GM21619 (cell line): ENCODE data around the gene CABP4.
A peak's percentile ranks its signal among the peaks of the same experiment; 100 is the strongest.
"Not testable (repeated sequence)": the region's sequence is repeated elsewhere in the genome, so short reads cannot be mapped to it uniquely, and the experiment has no call there.

Experiments
- ATAC-seq: cut with Tn5 transposase; IDR thresholded peaks from one replicate; pipeline ENCODE4 v1.9.1; 2021; ENCODE audit not compliant: unreplicated experiment

Gene CABP4

DNA sequence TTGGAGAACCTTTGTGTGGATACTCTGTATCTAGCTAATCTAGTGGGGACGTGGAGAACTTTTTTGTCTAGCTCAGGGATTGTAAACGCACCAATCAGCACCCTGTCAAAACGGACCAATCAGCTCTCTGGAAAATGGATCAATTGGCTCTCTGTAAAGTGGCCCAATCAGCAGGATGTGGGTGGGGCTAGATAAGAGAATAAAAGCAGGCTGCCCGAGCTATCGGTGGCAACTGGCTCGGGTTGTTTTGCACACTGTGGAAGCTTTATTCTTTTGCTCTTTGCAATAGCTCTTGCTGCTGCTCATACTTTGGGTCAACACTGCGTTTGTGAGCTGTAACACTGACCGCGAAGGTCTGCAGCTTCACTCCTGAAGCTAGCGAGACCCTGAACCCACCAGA lies 21.5 kb downstream of the CABP4 start:
- not testable (repeated sequence) for ATAC-seq

- not testable (repeated sequence) for ATAC-seq
Measured at GRCh38 chr11:67477344-67478050, 22.3 kb downstream of the CABP4 start.

DNA sequence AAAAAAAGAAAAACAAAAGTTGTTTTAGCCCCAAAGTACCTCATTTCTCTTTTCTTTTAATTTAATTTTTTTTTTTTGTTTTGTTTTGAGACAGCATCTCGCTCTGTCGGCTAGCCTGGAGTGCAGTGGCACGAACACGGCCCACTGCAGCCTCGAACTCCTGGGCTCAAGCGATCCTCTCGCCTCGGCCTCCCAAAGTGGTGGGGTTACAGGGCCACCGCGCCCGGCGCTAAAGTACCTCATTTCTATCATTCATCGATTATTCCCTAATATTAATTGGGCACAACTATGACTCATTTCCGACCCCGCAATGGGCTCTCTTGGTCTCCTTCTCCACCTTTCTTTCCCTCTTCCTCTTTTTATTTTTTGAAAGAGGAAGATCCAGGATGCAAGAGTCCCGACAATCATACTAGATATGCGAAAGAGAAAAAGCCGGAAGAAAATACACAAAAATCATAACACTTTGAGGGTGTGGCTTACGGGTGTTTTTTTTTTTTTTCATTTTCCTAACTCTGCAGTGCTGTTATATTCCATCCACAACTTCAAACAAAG lies 27.2 kb downstream of the CABP4 start:
- peak; percentile 1 for ATAC-seq

GRCh38 chr11:67482827-67483798 lies 28.0 kb downstream of the CABP4 start, which contains the start of gene AIP:
Gene AIP, plus strand, starts transcription at chr11:67483026. Its CDS starts 133 bp downstream, at chr11:67483159.
- ATAC-seq: peak; percentile 44

- no peak for ATAC-seq
Measured at GRCh38 chr11:67483831-67484665, 28.9 kb downstream of the CABP4 start.

- ATAC-seq: no peak
Measured at GRCh38 chr11:67484847-67485311, 29.7 kb downstream of the CABP4 start.

GRCh38 chr11:67485873-67486361 lies 30.8 kb downstream of the CABP4 start:
- not testable (repeated sequence) for ATAC-seq

GRCh38 chr11:67486481-67487195 lies 31.5 kb downstream of the CABP4 start:
- ATAC-seq: peak; percentile 36

GRCh38 chr11:67489203-67489884 lies 34.2 kb downstream of the CABP4 start:
- no peak for ATAC-seq

GRCh38 chr11:67489885-67490726 lies 35.0 kb downstream of the CABP4 start:
- no peak for ATAC-seq

- no peak for ATAC-seq
Measured at GRCh38 chr11:67490727-67491065, 35.5 kb downstream of the CABP4 start.

DNA sequence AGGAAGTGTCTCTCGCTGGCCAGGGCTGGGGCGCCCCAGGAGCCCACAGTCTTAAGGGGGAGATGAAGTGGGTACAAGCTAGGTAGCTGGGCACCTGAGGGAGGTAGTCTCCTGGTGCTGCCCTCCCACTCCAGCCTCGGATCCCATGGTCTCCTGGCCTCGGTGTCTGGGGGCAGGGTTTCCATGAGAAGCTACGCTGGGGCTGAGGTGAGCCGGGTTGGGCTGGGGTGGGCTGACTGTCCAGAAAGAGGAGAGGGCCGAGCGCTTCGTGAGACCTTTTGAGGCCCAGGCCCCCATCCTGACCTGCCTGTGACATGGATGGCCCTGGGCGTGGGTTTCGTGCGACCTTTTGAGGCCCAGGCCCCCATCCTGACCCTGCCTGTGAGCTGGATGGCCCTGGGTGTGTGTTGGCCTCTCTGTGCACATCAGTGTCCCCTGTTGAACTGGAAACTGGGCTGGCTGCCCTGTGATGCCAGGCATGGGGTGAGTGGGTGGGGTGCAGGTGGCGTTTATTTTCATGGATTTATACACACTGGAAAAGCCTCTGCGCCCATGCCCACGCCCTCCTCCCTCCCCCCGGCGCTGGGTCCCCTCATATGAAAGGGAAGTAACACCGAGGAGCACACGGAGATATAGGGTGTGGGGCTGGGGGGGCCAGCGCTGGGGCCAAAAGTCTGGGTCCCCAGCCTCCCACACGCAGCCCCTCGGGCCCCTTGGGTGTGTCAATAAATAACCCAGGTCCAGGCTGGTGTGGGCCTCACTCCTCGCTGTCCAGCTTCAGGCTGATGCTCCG lies 36.3 kb downstream of the CABP4 start:
- no peak for ATAC-seq

- ATAC-seq: no peak
Measured at GRCh38 chr11:67492069-67492727, 37.0 kb downstream of the CABP4 start.

GRCh38 chr11:67492801-67493547 lies 37.8 kb downstream of the CABP4 start:
- ATAC-seq: no peak

GRCh38 chr11:67493548-67494370 lies 38.6 kb downstream of the CABP4 start:
- ATAC-seq: no peak
